ENCODE data around the gene ANKRD18B.
"Not testable (repeated sequence)": the region's sequence is repeated elsewhere in the genome, so short reads cannot be mapped to it uniquely, and the experiment has no call there.

ANKRD18B gene

GRCh38 chr9:33535541-33535940 lies 11.5 kb downstream of the ANKRD18B start:
- DNase-seq: no peak

- not testable (repeated sequence) for DNase-seq
These were observed 19.4 kb downstream of the ANKRD18B start for GRCh38 chr9:33543463-33543862.

- DNase-seq: not testable (repeated sequence)
These were observed 21.7 kb downstream of the ANKRD18B start for GRCh38 chr9:33545715-33546114.

GRCh38 chr9:33548816-33549215 lies 24.8 kb downstream of the ANKRD18B start:
- not testable (repeated sequence) for DNase-seq

GRCh38 chr9:33549418-33549817 lies 25.4 kb downstream of the ANKRD18B start:
- DNase-seq: not testable (repeated sequence)

GRCh38 chr9:33551183-33551582 lies 27.1 kb downstream of the ANKRD18B start:
- not testable (repeated sequence) for DNase-seq

GRCh38 chr9:33552315-33552725 lies 28.3 kb downstream of the ANKRD18B start:
- DNase-seq: not testable (repeated sequence)

- not testable (repeated sequence) for DNase-seq
These were observed 36.2 kb downstream of the ANKRD18B start for GRCh38 chr9:33560217-33560616.

GRCh38 chr9:33562196-33562595 lies 38.1 kb downstream of the ANKRD18B start:
- not testable (repeated sequence) for DNase-seq

- not testable (repeated sequence) for DNase-seq
These were observed 43.7 kb downstream of the ANKRD18B start for GRCh38 chr9:33567776-33568175.

- not testable (repeated sequence) for DNase-seq
These were observed 53.7 kb downstream of the ANKRD18B start for GRCh38 chr9:33577786-33578185.

GRCh38 chr9:33579996-33580395 lies 55.9 kb downstream of the ANKRD18B start:
- not testable (repeated sequence) for DNase-seq

GRCh38 chr9:33582686-33583085 lies 58.6 kb downstream of the ANKRD18B start:
- not testable (repeated sequence) for DNase-seq

- not testable (repeated sequence) for DNase-seq
These were observed 62.1 kb downstream of the ANKRD18B start for GRCh38 chr9:33586128-33586527.

GRCh38 chr9:33587799-33588198 lies 63.7 kb downstream of the ANKRD18B start:
- DNase-seq: not testable (repeated sequence)

GRCh38 chr9:33588876-33589275 lies 64.8 kb downstream of the ANKRD18B start:
- not testable (repeated sequence) for DNase-seq

- DNase-seq: not testable (repeated sequence)
These were observed 66.8 kb downstream of the ANKRD18B start for GRCh38 chr9:33590857-33591256.

GRCh38 chr9:33596974-33597373 lies 72.9 kb downstream of the ANKRD18B start:
- DNase-seq: not testable (repeated sequence)

- not testable (repeated sequence) for DNase-seq
These were observed 73.3 kb downstream of the ANKRD18B start for GRCh38 chr9:33597386-33597785.

GRCh38 chr9:33598796-33599379 lies 74.8 kb downstream of the ANKRD18B start:
- not testable (repeated sequence) for DNase-seq

GRCh38 chr9:33600911-33601310 lies 76.9 kb downstream of the ANKRD18B start:
- DNase-seq: not testable (repeated sequence)

GRCh38 chr9:33604249-33604648 lies 80.2 kb downstream of the ANKRD18B start:
- not testable (repeated sequence) for DNase-seq

GRCh38 chr9:33604936-33605335 lies 80.9 kb downstream of the ANKRD18B start:
- DNase-seq: not testable (repeated sequence)

- DNase-seq: no peak
These were observed 87.3 kb downstream of the ANKRD18B start for GRCh38 chr9:33611358-33611757.

- not testable (repeated sequence) for DNase-seq
These were observed 88.4 kb downstream of the ANKRD18B start for GRCh38 chr9:33612410-33612809.
